ENCODE measurements around the gene HBEGF. TPM values are rescaled to one million over a fixed set of nuclear protein-coding genes. Genes with fewer than 3 reads are reported as not detected.

Gene HBEGF
- total RNA-seq, 1 experiment from 2014 or later = 2.4 TPM

GRCh38 chr5:140329739-140330481, 16.5 kb downstream of the HBEGF start:
- no peak overlapping the region for H3K9ac ChIP-seq (ENCODE audit: extremely low read depth, insufficient read length, low read length)
- no peak overlapping the region for H3T11ph ChIP-seq (ENCODE audit: low read length)
- H3K23me2 ChIP-seq (ENCODE audit: insufficient read length, low read depth, low read length, poor library complexity, severe bottlenecking) = no peaks in the 10 kb centered on the region
- no peak overlapping the region for H2BK20ac ChIP-seq (ENCODE audit: low read depth, low read length, poor library complexity, severe bottlenecking)
- Mint-ChIP-seq H3K4me3 (no peak overlapping the region), H3K36me3 (ENCODE audit: insufficient read depth in 1 of 3, low read depth in 3 of 3) (peaks cover 0 to 7% (median 0%) of the 10 kb centered on the region in 3 experiments; a peak in 2 of 7 replicates), H3K27ac (peak overlapping the region in 1 of 3 experiments; percentile 72; a peak in 1 of 7 replicates), H3K27me3 (ENCODE audit: low read depth) (no peaks in the 10 kb centered on the region), H3K9me3 (no peaks in the 10 kb centered on the region), H3K4me1 (peaks cover 10 to 13% of the 10 kb centered on the region in 2 experiments)
- H4K8ac ChIP-seq (replicated peaks; ENCODE audit: insufficient read length, low read depth, low read length) = no peak overlapping the region
- no peaks in the 10 kb centered on the region for H3K9me3 ChIP-seq (ENCODE audit: control insufficient read depth, low read depth, low read length)
- no peak overlapping the region for H4K91ac ChIP-seq (ENCODE audit: insufficient read length, low read depth, low read length)
- no peak overlapping the region for H4K5ac ChIP-seq (ENCODE audit: insufficient read length, low read depth, low read length)
- no peak for TF ChIP-seq CTCF (conservative IDR thresholded peaks at IDR 0.05)
- WGBS (ENCODE audit: extremely low coverage, insufficient read length, low lambda C conversion rate) = no CpG with 5 or more reads among the region's 5 CpGs
- no peaks in the 10 kb centered on the region; the same call in 1 of the 2 replicates for H3K27me3 ChIP-seq (ENCODE audit: insufficient read depth, low read length)
- H2BK15ac ChIP-seq (ENCODE audit: low read depth, low read length) = no peak overlapping the region
- no peak overlapping the region for H2BK12ac ChIP-seq (ENCODE audit: insufficient read length, low read depth, low read length)
- no peak overlapping the region for H3K56ac ChIP-seq (ENCODE audit: insufficient read length, low read depth, low read length)
- H2AK5ac ChIP-seq (ENCODE audit: insufficient read length, low read length) = no peak overlapping the region
- H3K14ac ChIP-seq (ENCODE audit: insufficient read depth, low read length) = no peak overlapping the region
- H3K79me1 ChIP-seq (ENCODE audit: insufficient read depth, low read depth, low read length, poor library complexity, severe bottlenecking) = no peaks in the 10 kb centered on the region
- H2AFZ ChIP-seq (ENCODE audit: low read length) = no peak overlapping the region
- no peaks in the 10 kb centered on the region for H3K4me1 ChIP-seq (ENCODE audit: insufficient read depth, low read length)
- H3K27ac ChIP-seq (ENCODE audit: insufficient read length, low read depth, low read length) = no peak overlapping the region
- no peak overlapping the region for H2BK120ac ChIP-seq (ENCODE audit: low read depth, low read length, poor library complexity, severe bottlenecking)
- H3K4ac ChIP-seq (ENCODE audit: low read depth, low read length) = no peak overlapping the region
- no peak overlapping the region for H3K18ac ChIP-seq (ENCODE audit: insufficient read length, low read depth, low read length)
- no peak overlapping the region for H3K23ac ChIP-seq (ENCODE audit: insufficient read length, low read depth, low read length)
- no peak for DNase-seq
- no peaks in the 10 kb centered on the region for H4K20me1 ChIP-seq (ENCODE audit: control insufficient read depth, insufficient read depth, insufficient read length)
- no peaks in the 10 kb centered on the region for H3K79me2 ChIP-seq (ENCODE audit: insufficient read depth, low read length)
- no peak overlapping the region for H2BK5ac ChIP-seq (ENCODE audit: insufficient read length, low read length)
- no peak overlapping the region for H3K4me2 ChIP-seq (ENCODE audit: insufficient read depth, insufficient read length, low read length)

Measured in H9 (cell line).